ENCODE data around the gene MAML2.
A peak's percentile ranks its signal among the peaks of the same experiment; 100 is the strongest.

DNA sequence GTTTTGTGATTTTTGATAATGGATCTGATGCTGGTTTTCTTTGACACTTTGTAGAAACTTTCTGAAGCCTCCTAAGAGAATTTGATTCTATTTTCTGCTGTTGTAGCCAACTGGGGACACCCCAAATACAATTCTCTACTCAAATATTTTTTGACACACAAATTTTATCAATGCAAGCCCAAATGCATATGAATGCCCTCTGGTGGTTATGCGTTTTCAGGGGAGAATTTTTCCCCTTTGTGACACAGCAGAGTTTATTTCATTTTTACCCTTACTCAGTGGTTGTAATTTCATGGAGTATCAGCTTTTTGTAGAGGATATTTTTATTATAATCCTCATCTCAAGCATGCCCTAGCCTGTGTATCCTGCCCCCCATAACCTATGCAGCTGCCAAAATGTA lies 374.4 kb downstream of the MAML2 start:
- TF ChIP-seq, protein P1, sequence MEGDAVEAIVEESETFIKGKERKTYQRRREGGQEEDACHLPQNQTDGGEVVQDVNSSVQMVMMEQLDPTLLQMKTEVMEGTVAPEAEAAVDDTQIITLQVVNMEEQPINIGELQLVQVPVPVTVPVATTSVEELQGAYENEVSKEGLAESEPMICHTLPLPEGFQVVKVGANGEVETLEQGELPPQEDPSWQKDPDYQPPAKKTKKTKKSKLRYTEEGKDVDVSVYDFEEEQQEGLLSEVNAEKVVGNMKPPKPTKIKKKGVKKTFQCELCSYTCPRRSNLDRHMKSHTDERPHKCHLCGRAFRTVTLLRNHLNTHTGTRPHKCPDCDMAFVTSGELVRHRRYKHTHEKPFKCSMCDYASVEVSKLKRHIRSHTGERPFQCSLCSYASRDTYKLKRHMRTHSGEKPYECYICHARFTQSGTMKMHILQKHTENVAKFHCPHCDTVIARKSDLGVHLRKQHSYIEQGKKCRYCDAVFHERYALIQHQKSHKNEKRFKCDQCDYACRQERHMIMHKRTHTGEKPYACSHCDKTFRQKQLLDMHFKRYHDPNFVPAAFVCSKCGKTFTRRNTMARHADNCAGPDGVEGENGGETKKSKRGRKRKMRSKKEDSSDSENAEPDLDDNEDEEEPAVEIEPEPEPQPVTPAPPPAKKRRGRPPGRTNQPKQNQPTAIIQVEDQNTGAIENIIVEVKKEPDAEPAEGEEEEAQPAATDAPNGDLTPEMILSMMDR (conservative IDR thresholded peaks at IDR 0.05; ENCODE audit: low read length), result peak; percentile 63
- no peak for TF ChIP-seq EZH2phosphoT487 (IDR thresholded peaks at IDR 0.05; ENCODE audit: borderline replicate concordance, low read depth, low read length)
